Activated CD4-positive, alpha-beta T cell treated with anti-CD3 and anti-CD28 coated beads for 36 hours (primary cell): Measurements from ENCODE around the gene NID2. TPM values are rescaled to one million over a fixed set of nuclear protein-coding genes. Genes with fewer than 3 reads are reported as not detected.
A peak's percentile ranks its signal among the peaks of the same experiment; 100 is the strongest.

Experiments
- ATAC-seq: fragments of 200-7000 bp; cut with Tn5 transposase; one replicate; pipeline ENCODE4 v1.10.0; 2021; ENCODE audit warnings: mild to moderate bottlenecking, moderate library complexity
- CTCF ChIA-PET: fragments of 350-600 bp; sonication (Branson Sonifier 250); formaldehyde crosslinking; loops from one replicate; lab custom pipeline; 2021; ENCODE audit warnings: antibody characterized with exemption; lab: Charles Lee
- POLR2A ChIA-PET: fragments of 350-600 bp; sonication (Branson Sonifier 250); formaldehyde crosslinking; loops from one replicate; lab custom pipeline; 2021; ENCODE audit warnings: antibody characterized with exemption, inconsistent platforms; lab: Charles Lee
- DNase-seq: peaks from one replicate; pipeline ENCODE4 v3.0.0-alpha.2; 2020
- H3K27ac Mint-ChIP-seq: one replicate; pipeline ENCODE4 v1.8.0; 2021; ENCODE audit warnings: mixed read lengths
- H3K27me3 Mint-ChIP-seq: one replicate; pipeline ENCODE4 v1.8.0; 2021; ENCODE audit warnings: mixed read lengths
- H3K36me3 Mint-ChIP-seq: one replicate; pipeline ENCODE4 v1.8.0; 2021; ENCODE audit warnings: low read depth, mixed read lengths
- H3K4me1 Mint-ChIP-seq: one replicate; pipeline ENCODE4 v1.8.0; 2021; ENCODE audit warnings: mixed read lengths
- H3K4me3 Mint-ChIP-seq: one replicate; pipeline ENCODE4 v1.8.0; 2021; ENCODE audit warnings: mild to moderate bottlenecking, moderate library complexity, mixed read lengths
- H3K9me3 Mint-ChIP-seq: one replicate; pipeline ENCODE4 v1.8.0; 2021; ENCODE audit warnings: low read depth, mixed read lengths
- intact Hi-C, 2 experiments: fragments of 100-400 bp; cut with DNase I in 1 of 2; cut with micrococcal nuclease in 1 of 2; formaldehyde crosslinking; loops; one replicate each; pipeline versions ENCODE4 v1.14.2 to v1.15.1; 2022 to 2024; cut with DNase I, micrococcal nuclease
- total RNA-seq, 2 experiments: library from RNA; stranded (reverse); gene quantifications; one replicate each; pipeline ENCODE4 v1.2.3, GENCODE V29; 2021

NID2 gene
- total RNA-seq, 2 experiments from 2014 or later, result not detected

DNA sequence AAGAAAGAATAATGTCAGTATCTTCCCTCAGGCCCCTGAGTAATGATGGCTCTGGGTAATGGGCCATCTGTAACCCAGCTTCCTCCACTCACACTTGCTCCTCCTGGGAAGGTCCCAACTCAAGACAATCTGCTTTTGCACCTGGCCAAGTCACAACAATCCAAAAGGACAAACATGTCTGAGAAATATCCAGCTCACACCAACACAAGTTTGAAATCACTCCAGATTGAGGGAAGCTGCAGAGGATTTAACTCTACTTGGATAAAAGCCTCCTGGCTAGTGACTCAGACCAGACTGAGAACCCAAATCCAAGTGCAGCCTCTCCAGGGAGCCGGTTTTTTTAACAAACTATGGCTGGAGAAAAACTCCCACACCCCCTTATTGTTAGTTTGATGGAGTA, 45.3 kb downstream of the NID2 start:
- Mint-ChIP-seq H3K27me3 (peaks cover 2% of the 10 kb centered on the region), H3K36me3 (no peaks in the 10 kb centered on the region), H3K4me1 (peaks cover 33% of the 10 kb centered on the region), H3K27ac (no peak overlapping the region), H3K9me3 (peaks cover 7% of the 10 kb centered on the region), H3K4me3 (no peak overlapping the region)
- ChIA-PET CTCF (interaction anchor here (0.7 to 1.1 kb wide), 3 partner anchors 14 to 250 kb away, joined by 3 to 4 read pairs (median 4); no protein-coding TSS in a partner anchor), POLR2A (no interaction called here)
- ATAC-seq, result no peak
- intact Hi-C loops, result no loop called here
- no peak for DNase-seq

DNA sequence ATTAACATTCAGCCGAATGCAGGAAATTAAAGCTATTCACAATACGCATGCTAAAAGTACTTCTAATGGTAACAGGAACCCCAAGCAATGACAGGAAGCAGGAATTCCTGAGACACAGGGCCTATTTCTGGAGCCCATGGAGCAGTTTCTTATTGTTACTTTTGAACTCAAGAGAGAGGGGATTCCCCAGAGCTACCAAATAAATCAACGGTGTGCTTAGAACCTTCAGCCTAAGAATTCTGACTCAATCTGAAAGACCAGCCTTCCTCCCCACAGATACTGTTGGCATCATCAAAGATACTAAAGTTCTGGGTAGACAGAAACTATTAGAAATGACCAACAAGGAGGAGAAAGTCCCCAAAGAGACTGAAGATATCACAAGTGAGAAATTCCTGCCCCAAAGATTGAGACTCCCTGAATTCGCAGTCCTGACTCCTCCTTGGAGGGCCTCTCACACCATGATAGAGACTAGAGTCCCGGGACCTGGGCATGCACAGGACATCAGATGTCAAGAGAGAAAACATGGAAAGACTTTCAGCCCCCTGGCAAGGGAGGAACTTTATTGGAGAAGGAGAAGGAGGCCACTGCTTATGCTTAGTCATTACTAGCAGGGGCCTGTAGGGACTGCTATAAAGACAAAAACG, 46.8 kb downstream of the NID2 start:
- Mint-ChIP-seq H3K27me3 (peaks cover 3% of the 10 kb centered on the region), H3K27ac (no peak overlapping the region), H3K4me1 (peaks cover 33% of the 10 kb centered on the region), H3K36me3 (no peaks in the 10 kb centered on the region), H3K4me3 (no peak overlapping the region), H3K9me3 (peaks cover 7% of the 10 kb centered on the region)
- ATAC-seq (peak; percentile 94), DNase-seq (no peak)
- ChIA-PET POLR2A (no interaction called here), CTCF (interaction anchor here (0.5 to 1.1 kb wide), 3 partner anchors 13 to 41 kb away, joined by 3 to 4 read pairs (median 4); no protein-coding TSS in a partner anchor)
- intact Hi-C loops, result no loop called here

DNA sequence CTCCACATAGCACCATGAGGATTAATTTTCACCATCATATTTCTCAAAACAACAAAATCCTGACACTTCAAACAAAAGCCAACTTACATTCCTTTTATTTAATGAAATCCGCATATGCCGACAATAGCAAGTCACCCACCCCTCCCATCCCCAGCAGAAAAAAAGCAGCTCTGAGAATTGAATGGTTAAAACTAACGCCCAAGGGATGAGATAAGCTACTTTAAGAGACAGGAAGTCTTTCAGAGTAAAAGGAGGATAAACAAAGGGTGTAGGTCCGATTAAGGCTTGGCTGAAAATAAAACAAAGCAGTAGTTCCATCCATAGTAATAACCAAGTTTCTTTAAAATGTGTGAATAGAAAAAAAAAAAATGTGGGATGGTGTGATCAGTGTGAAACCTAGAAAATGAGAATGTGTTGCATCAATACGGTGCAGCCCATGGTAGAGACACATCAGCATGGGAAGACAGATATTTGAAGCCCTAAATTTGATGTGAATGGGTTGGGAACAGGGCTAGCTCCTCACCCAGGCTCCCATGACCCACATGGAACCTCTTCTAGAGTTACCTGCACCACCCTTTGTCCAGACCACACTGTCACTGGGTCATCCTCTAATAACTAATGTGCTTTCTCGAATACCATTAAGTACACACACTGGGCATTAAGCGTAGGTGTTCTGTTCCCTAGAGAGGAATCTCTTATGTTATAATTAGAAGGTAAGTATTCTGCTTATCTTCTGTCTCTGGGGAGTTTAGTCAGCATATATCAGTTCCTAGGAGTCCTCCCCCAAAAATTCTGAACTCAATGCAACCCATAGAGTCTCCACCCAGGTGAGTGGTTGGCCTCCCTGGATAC, 47.8 kb downstream of the NID2 start:
- Mint-ChIP-seq H3K4me3 (no peak overlapping the region), H3K27ac (no peak overlapping the region), H3K9me3 (peaks cover 7% of the 10 kb centered on the region), H3K27me3 (peaks cover 6% of the 10 kb centered on the region), H3K36me3 (no peaks in the 10 kb centered on the region), H3K4me1 (peaks cover 33% of the 10 kb centered on the region)
- ChIA-PET POLR2A (no interaction called here), CTCF (interaction anchor here (0.9 kb wide), 1 partner anchor 25 kb away, joined by 3 read pairs; no protein-coding TSS in a partner anchor)
- ATAC-seq (peak; percentile 18), DNase-seq (no peak)
- intact Hi-C loops, result no loop called here

DNA sequence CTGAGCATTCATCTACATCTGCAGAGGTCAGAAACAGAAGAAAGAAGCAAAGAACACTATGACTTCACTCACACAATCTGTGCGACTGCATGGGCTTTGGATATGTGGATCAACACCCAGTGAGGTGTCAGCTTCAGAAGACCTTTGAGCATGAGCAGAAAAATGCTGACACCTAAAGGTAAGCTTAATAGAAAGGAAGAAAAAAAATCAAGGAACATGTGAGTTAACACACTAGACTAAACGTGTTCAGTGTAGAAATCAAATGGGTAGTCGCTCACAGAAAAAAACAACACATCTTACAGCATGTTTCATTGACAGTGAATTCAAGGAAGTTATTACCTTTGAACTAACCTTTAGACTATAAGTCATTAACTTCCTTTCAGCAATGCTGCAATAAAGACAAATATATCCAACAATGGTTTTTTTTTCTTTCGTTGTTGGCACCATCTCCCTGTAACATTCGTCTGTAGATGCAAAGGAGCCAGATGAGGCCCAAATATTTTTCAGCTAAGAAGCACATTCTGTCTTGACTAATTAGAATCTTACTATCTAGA, 48.6 kb downstream of the NID2 start:
- no peak for ATAC-seq
- intact Hi-C loops, result no loop called here
- Mint-ChIP-seq H3K9me3 (peaks cover 7% of the 10 kb centered on the region), H3K27ac (no peak overlapping the region), H3K27me3 (peaks cover 6% of the 10 kb centered on the region), H3K4me1 (peaks cover 31% of the 10 kb centered on the region), H3K36me3 (no peaks in the 10 kb centered on the region), H3K4me3 (no peak overlapping the region)
- ChIA-PET CTCF (interaction anchor here (1.2 kb wide), 1 partner anchor 159 kb away, joined by 3 read pairs; the partner anchor contains the start of gene GNG2), POLR2A (no interaction called here)
- no peak for DNase-seq

DNA sequence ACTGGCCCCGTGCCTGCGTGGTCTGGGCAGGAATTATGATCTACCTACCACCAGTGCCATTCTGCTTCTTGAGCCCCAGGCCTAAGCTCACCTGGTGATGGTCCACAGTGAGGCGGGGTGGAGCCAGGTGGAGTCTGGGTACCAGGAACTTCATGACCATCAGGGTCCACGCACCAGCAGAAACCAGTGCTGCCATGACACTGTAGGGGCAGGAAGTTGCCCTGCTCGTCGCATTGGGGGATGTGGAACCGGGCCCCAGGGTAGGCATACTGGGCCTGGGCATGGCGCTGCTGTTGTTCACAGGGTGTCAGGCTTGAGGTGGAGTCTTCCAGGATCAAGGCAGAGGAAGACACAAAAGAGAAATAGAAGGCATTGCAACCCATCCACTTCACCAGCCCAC, 49.9 kb downstream of the NID2 start:
- Mint-ChIP-seq H3K4me3 (no peak overlapping the region), H3K27ac (no peak overlapping the region), H3K27me3 (peaks cover 6% of the 10 kb centered on the region), H3K4me1 (peaks cover 31% of the 10 kb centered on the region), H3K9me3 (peaks cover 4% of the 10 kb centered on the region), H3K36me3 (no peaks in the 10 kb centered on the region)
- intact Hi-C loops, result no loop called here
- CTCF ChIA-PET, result interaction anchor here (1.0 to 1.2 kb wide), 2 partner anchors 23 to 158 kb away, joined by 3 read pairs; partner anchors contain the start of gene GNG2
- POLR2A ChIA-PET, result no interaction called here
- no peak for ATAC-seq
- DNase-seq, result no peak

DNA sequence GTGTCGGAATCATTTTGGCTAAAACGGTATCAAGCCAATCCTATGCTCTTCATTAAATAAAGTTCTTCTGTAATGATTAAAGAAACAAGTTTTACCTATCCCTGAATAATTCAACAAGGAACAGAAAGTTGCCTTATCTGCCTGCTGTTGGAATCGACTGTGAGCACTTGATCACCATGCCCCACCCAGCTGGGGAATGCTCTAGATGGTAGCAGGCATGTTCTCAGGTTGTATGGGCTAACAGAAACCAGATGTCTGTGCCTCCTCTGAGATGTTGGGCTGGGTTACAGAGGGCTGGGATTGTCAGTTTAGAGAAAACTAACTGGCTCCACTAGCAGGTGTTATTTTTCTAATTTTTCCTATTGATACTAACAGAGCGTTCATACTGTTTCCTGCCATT, 50.6 kb downstream of the NID2 start:
- intact Hi-C loops, result no loop called here
- no peaks in the 10 kb centered on the region for H3K9me3 Mint-ChIP-seq
- POLR2A ChIA-PET, result no interaction called here
- no peak for ATAC-seq
- H3K27me3 Mint-ChIP-seq, result peaks cover 5% of the 10 kb centered on the region
- no peak overlapping the region for H3K27ac Mint-ChIP-seq
- DNase-seq, result no peak
- CTCF ChIA-PET, result no interaction called here
- no peak overlapping the region for H3K4me3 Mint-ChIP-seq
- H3K4me1 Mint-ChIP-seq, result peaks cover 31% of the 10 kb centered on the region
- no peaks in the 10 kb centered on the region for H3K36me3 Mint-ChIP-seq

DNA sequence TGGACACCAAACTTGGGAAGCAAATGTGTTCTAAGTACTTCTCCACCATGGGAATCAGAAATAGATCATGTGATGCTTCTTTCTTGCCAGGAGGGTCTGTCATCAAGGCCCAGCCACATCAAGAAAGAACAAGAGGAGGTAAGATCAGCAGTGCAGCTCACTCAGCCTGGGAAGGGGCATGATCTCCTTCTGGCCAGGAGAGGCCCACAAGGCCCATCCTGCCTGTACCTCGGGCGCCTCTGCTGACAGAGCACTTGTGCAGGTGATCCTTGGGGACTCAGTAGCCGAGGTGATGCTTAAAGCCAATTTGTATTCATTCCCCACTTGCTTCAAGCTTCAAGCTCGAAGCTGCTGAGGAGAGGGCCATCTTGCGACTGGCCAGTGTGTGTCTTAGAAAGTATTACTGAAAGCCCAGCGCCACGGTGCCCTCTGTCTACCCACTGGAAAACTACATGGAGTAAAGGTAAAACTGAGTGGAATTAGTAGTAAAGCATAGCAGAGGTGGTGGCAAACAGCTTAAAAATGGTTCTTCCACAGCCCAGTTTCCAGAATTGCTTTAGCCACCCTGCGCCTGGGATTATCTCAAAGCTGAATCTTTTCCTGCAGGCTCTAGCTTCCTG, 53.3 kb downstream of the NID2 start:
- Mint-ChIP-seq H3K27ac (no peak overlapping the region), H3K27me3 (peaks cover 5% of the 10 kb centered on the region), H3K4me1 (peaks cover 8% of the 10 kb centered on the region), H3K4me3 (no peak overlapping the region), H3K36me3 (peaks cover 8% of the 10 kb centered on the region), H3K9me3 (no peaks in the 10 kb centered on the region)
- DNase-seq (peak; percentile 31), ATAC-seq (no peak)
- ChIA-PET CTCF (interaction anchor here (2.5 kb wide), 1 partner anchor 20 kb away, joined by 8 read pairs; no protein-coding TSS in a partner anchor), POLR2A (no interaction called here)
- intact Hi-C loops, result no loop called here

DNA sequence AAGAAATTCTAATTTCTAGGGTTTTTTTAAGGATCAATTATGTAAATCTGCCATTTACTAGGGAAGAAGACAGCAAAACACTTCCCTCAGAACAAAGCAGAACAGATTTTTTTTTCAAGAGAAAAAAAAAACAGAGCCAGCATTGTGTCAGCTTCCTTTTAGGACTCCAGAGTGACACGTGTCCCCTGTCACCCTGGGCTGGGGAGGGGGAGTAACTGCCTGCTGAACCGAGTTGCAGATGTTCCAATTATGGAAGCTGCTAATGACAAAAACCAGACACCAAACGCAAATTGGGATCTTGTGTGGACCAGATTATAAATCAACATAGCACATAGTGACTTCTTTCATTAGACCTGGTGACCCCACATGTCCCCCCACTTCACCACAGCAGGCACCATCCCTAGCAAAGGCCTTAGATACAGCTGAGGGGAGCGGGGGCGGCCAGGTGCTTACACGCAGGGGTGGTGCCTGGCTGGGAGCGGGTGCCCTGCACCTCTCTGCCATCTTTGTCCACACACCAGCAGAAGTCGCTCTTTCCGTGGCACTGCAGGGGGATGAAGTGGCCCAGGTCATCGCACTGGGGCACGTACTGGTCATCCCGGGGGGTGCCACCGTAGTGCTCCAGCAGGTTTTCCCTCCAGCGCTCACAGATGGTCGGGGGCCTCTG, 54.1 kb downstream of the NID2 start:
- POLR2A ChIA-PET, result interaction anchor here (0.6 kb wide), 1 partner anchor 796 kb away, joined by 16 read pairs; no protein-coding TSS in a partner anchor
- peaks cover 5% of the 10 kb centered on the region for H3K27me3 Mint-ChIP-seq
- CTCF ChIA-PET, result interaction anchor here (2.5 kb wide), 1 partner anchor 19 kb away, joined by 8 read pairs; no protein-coding TSS in a partner anchor
- H3K9me3 Mint-ChIP-seq, result no peaks in the 10 kb centered on the region
- no peak for DNase-seq
- peaks cover 10% of the 10 kb centered on the region for H3K36me3 Mint-ChIP-seq
- no peak overlapping the region for H3K27ac Mint-ChIP-seq
- intact Hi-C loops, result no loop called here
- ATAC-seq, result no peak
- no peak overlapping the region for H3K4me3 Mint-ChIP-seq
- no peaks in the 10 kb centered on the region for H3K4me1 Mint-ChIP-seq

DNA sequence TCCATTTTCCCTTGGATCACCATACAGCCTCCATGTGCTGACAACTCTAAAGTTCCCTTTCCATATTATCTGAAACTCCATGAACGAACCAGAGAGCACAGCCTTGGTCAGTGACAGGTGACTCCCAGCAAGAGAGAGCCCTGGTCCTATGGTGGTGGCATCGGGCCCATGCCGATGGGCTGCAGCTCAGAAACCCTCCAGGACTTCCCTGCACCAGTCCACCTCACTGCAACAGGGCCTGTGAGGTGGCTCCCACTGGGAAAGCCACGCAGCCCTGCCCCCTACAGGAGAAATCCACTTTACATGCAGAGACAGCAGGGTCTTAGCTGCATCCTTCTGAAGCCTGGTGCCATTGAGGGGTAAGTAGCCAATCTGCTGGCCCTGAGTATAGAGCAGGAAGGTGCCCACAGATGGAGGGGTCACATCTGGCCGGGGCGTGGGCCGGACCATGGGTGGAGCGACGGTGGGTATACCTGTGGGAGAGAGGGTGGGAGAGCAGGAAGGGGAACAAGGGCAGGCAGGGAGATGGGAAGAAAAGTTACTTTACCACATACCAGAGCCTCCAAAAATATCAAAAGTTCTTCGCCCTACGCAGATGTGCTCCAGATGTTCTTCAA, 54.8 kb downstream of the NID2 start:
- Mint-ChIP-seq H3K4me1 (no peaks in the 10 kb centered on the region), H3K4me3 (no peak overlapping the region), H3K27ac (no peak overlapping the region), H3K27me3 (peaks cover 5% of the 10 kb centered on the region), H3K36me3 (peaks cover 12% of the 10 kb centered on the region), H3K9me3 (no peaks in the 10 kb centered on the region)
- intact Hi-C loops, result no loop called here
- DNase-seq (peak; percentile 35), ATAC-seq (peak; percentile 23)
- ChIA-PET POLR2A (no interaction called here), CTCF (interaction anchor here (2.5 kb wide), 1 partner anchor 18 kb away, joined by 8 read pairs; no protein-coding TSS in a partner anchor)

DNA sequence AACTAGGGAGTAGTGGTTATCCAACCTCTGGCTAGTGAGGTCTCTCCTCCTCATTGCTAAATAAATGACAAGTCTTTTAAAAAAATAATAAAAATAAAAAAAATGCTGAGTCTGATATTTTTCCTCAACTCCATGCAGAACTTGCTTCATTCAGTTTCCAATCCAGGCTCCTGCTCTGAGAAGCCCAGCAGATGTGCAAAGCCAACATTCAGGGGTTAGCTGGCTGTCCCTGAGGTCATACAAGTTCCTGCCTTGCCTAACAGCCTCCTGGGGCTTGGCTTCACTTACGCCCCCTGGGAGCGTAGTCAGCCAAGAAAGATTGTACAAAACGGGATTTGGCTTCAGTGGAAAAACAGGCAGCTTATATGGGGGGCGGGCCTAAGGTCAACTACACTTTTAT, 56.2 kb downstream of the NID2 start:
- Mint-ChIP-seq H3K9me3 (no peaks in the 10 kb centered on the region), H3K4me1 (no peaks in the 10 kb centered on the region), H3K27ac (no peak overlapping the region), H3K36me3 (peaks cover 21% of the 10 kb centered on the region), H3K4me3 (no peak overlapping the region), H3K27me3 (peaks cover 5% of the 10 kb centered on the region)
- ATAC-seq (no peak), DNase-seq (no peak)
- POLR2A ChIA-PET, result no interaction called here
- intact Hi-C loops, result no loop called here
- CTCF ChIA-PET, result interaction anchor here (0.6 to 1.0 kb wide), 5 partner anchors 12 to 294 kb away, joined by 3 to 5 read pairs (median 3); no protein-coding TSS in a partner anchor
